AG04449 (cell line): ENCODE data around the gene SLC8A2.

Experiments used
- CTCF ChIA-PET: fragments of 350-600 bp; formaldehyde crosslinking; extraction: SDS; loops from one replicate; lab custom pipeline; 2021; ENCODE audit warnings: antibody characterized with exemption; lab: Yijun Ruan, JAX
- POLR2A ChIA-PET: fragments of 400-600, 350-600 bp; formaldehyde crosslinking; extraction: SDS; loops from one replicate; lab custom pipeline; 2020; ENCODE audit warnings: antibody characterized with exemption, inconsistent platforms; lab: Yijun Ruan, JAX
- DNase-seq: peaks from one replicate; pipeline ENCODE4 v3.0.0-alpha.2; 2010; ENCODE audit warnings: low read depth, low spot score
- H3K4me3 ChIP-seq: 2 replicates; pipeline ENCODE4 v1.5.1; 2011; ENCODE audit warnings: low read depth, mild to moderate bottlenecking, control low read depth, low read length
- CTCF ChIP-seq: IDR thresholded peaks from one replicate; pipeline ENCODE4 v1.5.1; 2011; ENCODE audit warnings: mild to moderate bottlenecking, moderate library complexity, low read length, control low read depth, inconsistent platforms; ENCODE audit not compliant: insufficient read depth; ENCODE audit errors: missing control alignments

SLC8A2 gene

GRCh38 chr19:47471733-47472457 is at the start of gene SLC8A2:
Gene SLC8A2 (minus strand): TSS chr19:47471893. CDS start chr19:47466403, 5,490 bp downstream.
- peak; percentile 2 for TF ChIP-seq CTCF
- no peak within 1 kb of the TSS for H3K4me3 ChIP-seq
- peak; percentile 56 for DNase-seq
- CTCF ChIA-PET, result interaction anchor here (0.9 to 1.7 kb wide), 2 partner anchors 12 to 36 kb away, joined by 4 to 7 read pairs; partner anchors contain the start of gene KPTN
- POLR2A ChIA-PET, result no interaction called here

- no peak for TF ChIP-seq CTCF
- CTCF ChIA-PET, result interaction anchor here (0.8 to 3.6 kb wide), 7 partner anchors 9 to 186 kb away, joined by 3 to 17 read pairs (median 5); no protein-coding TSS in a partner anchor
- no peak for DNase-seq
- POLR2A ChIA-PET, result interaction anchor here (0.5 to 0.6 kb wide), 2 partner anchors 84 to 254 kb away, joined by 3 read pairs; no protein-coding TSS in a partner anchor
- no peak overlapping the region for H3K4me3 ChIP-seq
Observed at GRCh38 chr19:47520839-47521238, 49.1 kb upstream of the SLC8A2 start.

GRCh38 chr19:47520343-47520806 is 48.7 kb upstream of the SLC8A2 start:
- no peak for DNase-seq
- CTCF ChIA-PET, result interaction anchor here (0.8 to 3.6 kb wide), 6 partner anchors 9 to 187 kb away, joined by 3 to 17 read pairs (median 6); no protein-coding TSS in a partner anchor
- no peak overlapping the region for H3K4me3 ChIP-seq
- TF ChIP-seq CTCF, result no peak
- POLR2A ChIA-PET, result interaction anchor here (0.5 kb wide), 1 partner anchor 84 kb away, joined by 3 read pairs; no protein-coding TSS in a partner anchor

- DNase-seq, result no peak
- TF ChIP-seq CTCF, result no peak
- POLR2A ChIA-PET, result no interaction called here
- CTCF ChIA-PET, result interaction anchor here (0.8 to 1.7 kb wide), 7 partner anchors 11 to 188 kb away, joined by 3 to 5 read pairs (median 3); no protein-coding TSS in a partner anchor
- no peak overlapping the region for H3K4me3 ChIP-seq
Observed at GRCh38 chr19:47518854-47519253, 47.2 kb upstream of the SLC8A2 start.

GRCh38 chr19:47518139-47518538 is 46.4 kb upstream of the SLC8A2 start:
- POLR2A ChIA-PET, result no interaction called here
- no peak for TF ChIP-seq CTCF
- no peak overlapping the region for H3K4me3 ChIP-seq
- CTCF ChIA-PET, result interaction anchor here (0.8 to 1.7 kb wide), 6 partner anchors 11 to 189 kb away, joined by 3 to 5 read pairs (median 4); no protein-coding TSS in a partner anchor
- DNase-seq, result no peak

GRCh38 chr19:47514869-47515588 is 43.3 kb upstream of the SLC8A2 start, which contains the start of gene NAPA:
Gene NAPA (minus strand): TSS chr19:47515063. CDS start chr19:47514940, 123 bp downstream.
- peak within 1 kb of the TSS; percentile 100 for H3K4me3 ChIP-seq
- peak; percentile 82 for TF ChIP-seq CTCF
- ChIA-PET POLR2A (interaction anchor here (0.7 to 1.0 kb wide), 2 partner anchors 19 to 329 kb away, joined by 3 read pairs; no protein-coding TSS in a partner anchor), CTCF (interaction anchor here (0.6 to 3.1 kb wide), 48 partner anchors 10 to 218 kb away, joined by 3 to 33 read pairs (median 6); partner anchors contain the start of genes EHD2 and KPTN)
- peak; percentile 98 for DNase-seq
